Keratinocyte (primary cell): ENCODE measurements around the gene IFITM10. TPM values are rescaled to one million over a fixed set of nuclear protein-coding genes. Genes with fewer than 3 reads are reported as not detected.

Experiments used
- DNase-seq: peaks from one replicate; pipeline ENCODE4 v3.0.0-alpha.2; 2011; ENCODE audit warnings: low read depth, missing footprints, low spot score
- FAIRE-seq: peaks from 2 replicates; lab custom pipeline; 2011; peaks lifted over from hg19 to GRCh38; lab: Jason Lieb, UNC
- H2AFZ ChIP-seq: 2 replicates; pipeline ENCODE4 v1.6.0; 2012; ENCODE audit warnings: low read length, control low read depth, inconsistent platforms; ENCODE audit not compliant: control insufficient read depth
- H3K27ac ChIP-seq: 2 replicates; pipeline ENCODE4 v1.5.1; 2011; ENCODE audit warnings: low read length; ENCODE audit not compliant: control insufficient read depth, insufficient read depth
- H3K27me3 ChIP-seq: 3 replicates; pipeline ENCODE4 v1.6.0; 2011; ENCODE audit warnings: low read length; ENCODE audit not compliant: control insufficient read depth, insufficient read depth; ENCODE audit errors: extremely low read depth
- H3K36me3 ChIP-seq, 2 experiments: 2 replicates in 1 of 2; 3 replicates in 1 of 2; pipeline ENCODE4 v1.5.1; 2011; ENCODE audit warnings: low read length in 2 of 2, mild to moderate bottlenecking in 1 of 2; ENCODE audit not compliant: control insufficient read depth in 2 of 2, insufficient read depth in 2 of 2; ENCODE audit errors: extremely low read depth in 1 of 2
- H3K4me1 ChIP-seq: 3 replicates; pipeline ENCODE4 v1.5.1; 2011; ENCODE audit warnings: low read length; ENCODE audit not compliant: control insufficient read depth, insufficient read depth; ENCODE audit errors: extremely low read depth
- H3K4me2 ChIP-seq: 3 replicates; pipeline ENCODE4 v1.6.0; 2011; ENCODE audit warnings: low read depth, low read length; ENCODE audit not compliant: control insufficient read depth, insufficient read depth; ENCODE audit errors: extremely low read depth
- H3K4me3 ChIP-seq, 3 experiments: fragments of 200-600 bp in 1 of 3; sonication (generic) in 1 of 3; 2 replicates in 2 of 3; 3 replicates in 1 of 3; pipeline ENCODE4 v1.5.1; 2011 to 2016; ENCODE audit warnings: low read length in 3 of 3, mild to moderate bottlenecking in 3 of 3, control low read depth in 2 of 3, inconsistent platforms in 1 of 3, low read depth in 1 of 3, mixed read lengths in 1 of 3, mixed run types in 1 of 3, moderate library complexity in 1 of 3; ENCODE audit not compliant: control insufficient read depth in 2 of 3, insufficient read depth in 2 of 3; ENCODE audit errors: extremely low read depth in 1 of 3
- H3K79me2 ChIP-seq: 2 replicates; pipeline ENCODE4 v1.6.0; 2012; ENCODE audit warnings: low read length; ENCODE audit not compliant: control insufficient read depth, insufficient read depth
- H3K9ac ChIP-seq: 3 replicates; pipeline ENCODE4 v1.6.0; 2011; ENCODE audit warnings: low read length; ENCODE audit not compliant: control insufficient read depth, insufficient read depth; ENCODE audit errors: extremely low read depth
- H3K9me1 ChIP-seq: 3 replicates; pipeline ENCODE4 v1.6.0; 2011; ENCODE audit warnings: low read length; ENCODE audit not compliant: control insufficient read depth, insufficient read depth; ENCODE audit errors: extremely low read depth
- H3K9me3 ChIP-seq: 2 replicates; pipeline ENCODE4 v1.5.1; 2012; ENCODE audit warnings: low read depth, low read length; ENCODE audit not compliant: control insufficient read depth
- H4K20me1 ChIP-seq: 3 replicates; pipeline ENCODE4 v1.6.0; 2011; ENCODE audit warnings: low read length; ENCODE audit not compliant: control insufficient read depth, insufficient read depth; ENCODE audit errors: extremely low read depth
- CTCF ChIP-seq, 3 experiments: IDR thresholded peaks in 1 of 3; conservative IDR thresholded peaks in 1 of 3; optimal IDR thresholded peaks in 1 of 3; 2 replicates in 2 of 3; 3 replicates in 1 of 3; pipeline versions ENCODE3 to v1.5.1; 2011; ENCODE audit warnings: low read length in 3 of 3, mild to moderate bottlenecking in 3 of 3, moderate library complexity in 2 of 3, control low read depth in 1 of 3, inconsistent platforms in 1 of 3; ENCODE audit not compliant: insufficient read depth in 2 of 3; ENCODE audit errors: extremely low read depth in 1 of 3
- EZH2 ChIP-seq: IDR thresholded peaks from one replicate; pipeline ENCODE4 v1.6.1; 2012; ENCODE audit warnings: inconsistent platforms, mild to moderate bottlenecking, low read length, moderate library complexity
- dilution Hi-C: fragments of 300-500 bp; cut with MboI; formaldehyde crosslinking; loops from one replicate; pipeline ENCODE4 v1.7.0; 2020; ENCODE audit warnings: low sequenced_read_pairs; ENCODE audit not compliant: extremely low pct_ligation_motif_present
- polyA plus RNA-seq, 5 experiments: library from polyadenylated mRNA; depleted of rRNA in 3 of 5; stranded (reverse) in 3 of 5; stranded (forward) in 1 of 5; unstranded in 1 of 5; fragments of >200 nt; gene quantifications; 1 replicate in 1 of 5; 2 replicates in 3 of 5; 3 replicates in 1 of 5; pipeline versions ENCODE4 v1.2.1 to v1.2.3, GENCODE V29; 2011 to 2012; ENCODE audit warnings: missing spikeins in 2 of 5, low read depth in 1 of 5, low replicate concordance in 1 of 5

The IFITM10 gene
- polyA plus RNA-seq, 1 donor (not counting 4 experiments of a cell fraction or from before 2014, with no cell fraction given): 0.14 TPM

- no peak overlapping the region for H3K4me3 ChIP-seq
- no peaks in the 10 kb centered on the region for H3K9me1 ChIP-seq
- no peak overlapping the region for H2AFZ ChIP-seq
- no peak overlapping the region for H3K27ac ChIP-seq
- no peaks in the 10 kb centered on the region for H3K36me3 ChIP-seq
- peak overlapping the region; percentile 88 for H3K4me2 ChIP-seq
- no peak for DNase-seq
- no peaks in the 10 kb centered on the region for H3K9me3 ChIP-seq
- no peak for TF ChIP-seq EZH2
- TF ChIP-seq CTCF (optimal IDR thresholded peaks at IDR 0.05 in 1 of 3, IDR thresholded peaks at IDR 0.05 in 1 of 3, conservative IDR thresholded peaks at IDR 0.05 in 1 of 3; ENCODE audit: extremely low read depth in 1 of 3, insufficient read depth in 2 of 3, low read length in 3 of 3): no peak
- FAIRE-seq: no peak
- H3K79me2 ChIP-seq: no peaks in the 10 kb centered on the region
- H3K9ac ChIP-seq: no peak overlapping the region
- no peaks in the 10 kb centered on the region for H4K20me1 ChIP-seq
- dilution Hi-C loops: no loop called here
- peaks cover 7% of the 10 kb centered on the region for H3K4me1 ChIP-seq
- peaks cover 3% of the 10 kb centered on the region for H3K27me3 ChIP-seq
Measured at GRCh38 chr11:1692708-1693326, 57.6 kb downstream of the IFITM10 start.

GRCh38 chr11:1691878-1692707 lies 58.3 kb downstream of the IFITM10 start:
- Histone ChIP-seq H3K36me3 (no peaks in the 10 kb centered on the region), H4K20me1 (no peaks in the 10 kb centered on the region), H3K27me3 (peaks cover 3% of the 10 kb centered on the region), H2AFZ (no peak overlapping the region), H3K27ac (no peak overlapping the region), H3K9me3 (no peaks in the 10 kb centered on the region), H3K4me3 (no peak overlapping the region), H3K9ac (no peak overlapping the region), H3K4me1 (peaks cover 7% of the 10 kb centered on the region), H3K4me2 (no peak overlapping the region), H3K9me1 (no peaks in the 10 kb centered on the region), H3K79me2 (no peaks in the 10 kb centered on the region)
- no peak for TF ChIP-seq EZH2
- no peak for TF ChIP-seq CTCF (optimal IDR thresholded peaks at IDR 0.05 in 1 of 3, IDR thresholded peaks at IDR 0.05 in 1 of 3, conservative IDR thresholded peaks at IDR 0.05 in 1 of 3; ENCODE audit: extremely low read depth in 1 of 3, insufficient read depth in 2 of 3, low read length in 3 of 3)
- dilution Hi-C loops: no loop called here
- DNase-seq: no peak
- no peak for FAIRE-seq
